Stimulated activated CD8-positive, alpha-beta memory T cell treated with anti-CD3 and anti-CD28 coated beads, Interleukin-15, amount 100 ng/mL, for 1 hour (primary cell): ENCODE data around the gene TP73.

ENCODE experiments used
- DNase-seq: peaks from one replicate; pipeline ENCODE4 v3.0.0-alpha.2; 2020; ENCODE audit warnings: low read depth

TP73 gene

DNA sequence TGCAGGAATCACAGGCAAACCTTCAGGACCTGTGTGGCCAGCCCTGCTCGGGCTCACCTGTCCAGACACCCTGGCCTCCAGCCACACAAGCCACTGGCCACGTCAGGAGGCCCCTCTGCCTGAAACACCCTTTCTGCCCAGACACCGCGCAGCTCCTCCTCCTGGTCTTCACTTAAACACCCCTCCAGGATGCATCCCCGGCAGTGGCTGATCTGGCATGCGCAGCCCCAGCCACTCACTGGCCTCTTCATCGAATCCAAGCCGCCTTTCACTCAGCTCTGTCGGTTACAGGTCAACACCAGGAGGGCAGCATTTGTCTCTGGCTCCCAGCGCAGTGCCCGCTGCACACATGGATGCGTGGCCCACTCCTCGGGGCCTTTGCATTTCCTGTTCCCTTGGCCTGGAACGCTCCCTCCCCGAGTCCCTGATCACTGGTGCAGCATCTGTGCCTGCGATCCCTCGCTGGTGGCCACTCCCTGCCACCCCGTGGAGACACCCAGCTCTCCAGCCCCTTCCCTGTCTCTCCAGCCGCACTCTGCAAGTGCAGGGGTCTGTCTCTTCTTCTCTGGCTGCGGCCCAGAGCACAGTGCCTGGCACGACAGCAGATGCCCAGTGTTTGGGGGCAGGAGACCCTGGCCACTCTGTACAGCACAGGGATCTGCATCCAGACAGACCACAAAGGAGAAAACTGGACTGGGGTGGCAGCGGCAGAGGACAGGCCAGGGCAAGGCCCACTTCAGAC is 18.1 kb upstream of the TP73 start:
- DNase-seq: no peak

DNA sequence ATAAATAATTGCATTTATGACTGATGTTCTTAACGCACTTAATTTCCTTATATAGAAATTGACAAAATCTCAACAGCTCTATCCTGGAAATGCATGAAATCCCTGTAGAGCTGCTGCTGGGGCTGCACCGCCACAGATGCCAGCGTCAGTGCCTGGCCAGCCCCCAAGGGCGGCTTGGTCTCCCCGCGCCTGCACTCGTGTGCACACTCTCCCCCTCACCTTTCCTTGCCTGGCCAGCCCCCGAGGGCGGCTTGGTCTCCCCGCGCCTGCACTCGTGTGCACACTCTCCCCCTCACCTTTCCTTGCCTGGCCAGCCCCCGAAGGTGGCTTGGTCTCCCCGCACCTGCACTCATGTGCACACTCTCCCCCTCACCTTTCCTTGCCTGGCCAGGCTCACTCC is 16.2 kb upstream of the TP73 start:
- no peak for DNase-seq

DNA sequence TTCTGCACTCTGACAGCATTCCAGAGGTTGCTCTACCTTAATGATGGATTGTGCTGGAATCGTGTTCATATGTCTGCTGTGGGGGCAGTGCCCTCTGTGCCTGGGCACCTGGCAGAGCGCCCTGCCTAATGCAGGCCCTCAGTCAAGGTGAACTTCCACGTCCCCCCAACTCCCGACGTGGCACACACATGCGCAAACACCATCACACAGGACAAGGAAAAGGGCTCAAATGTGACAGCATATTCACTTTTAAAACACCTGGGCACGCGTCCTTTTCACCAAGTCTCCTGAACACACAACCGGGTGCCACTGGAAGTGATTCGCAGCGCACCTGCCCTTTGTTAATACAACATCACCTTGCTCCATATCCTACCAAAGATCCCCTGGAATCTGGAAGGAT is 15.8 kb upstream of the TP73 start:
- no peak for DNase-seq

DNA sequence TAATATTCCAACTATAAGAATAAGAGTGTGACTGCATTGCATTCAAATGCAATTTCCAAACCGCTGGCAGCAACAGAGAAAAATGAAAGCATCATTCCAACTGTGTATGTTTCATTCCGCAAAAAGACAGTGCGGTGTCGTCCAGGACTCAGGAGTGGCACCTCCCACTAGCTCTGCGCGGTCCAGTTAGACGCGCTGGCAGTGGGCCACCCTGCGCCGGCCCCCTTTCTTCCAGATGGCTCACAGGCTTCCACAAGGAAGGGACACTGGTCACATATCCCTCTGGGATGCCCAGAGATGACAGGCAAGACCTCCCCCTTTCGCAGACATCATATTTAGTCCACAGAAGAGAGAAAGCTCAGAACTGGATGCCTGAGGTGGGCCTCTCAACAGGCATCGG is 14.3 kb upstream of the TP73 start:
- no peak for DNase-seq

DNA sequence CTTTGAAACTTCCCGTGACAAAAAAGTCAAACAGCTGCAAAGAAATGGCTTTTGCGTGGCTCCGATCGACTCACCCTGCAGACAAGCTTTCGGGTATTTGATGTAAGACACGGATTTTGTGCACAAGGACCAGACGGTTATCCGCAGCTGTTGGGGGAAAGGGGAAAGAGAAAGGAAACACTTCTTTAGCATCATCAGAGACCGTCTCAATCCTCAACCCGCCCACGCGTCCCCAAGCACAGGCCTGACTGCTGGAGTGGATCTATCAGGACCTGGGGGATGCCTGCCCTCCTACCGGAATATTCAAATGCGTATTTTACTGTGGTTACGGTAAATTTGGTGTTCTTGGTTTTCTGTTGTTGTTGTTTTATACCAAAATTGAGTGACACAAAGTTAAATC is 13.6 kb upstream of the TP73 start:
- no peak for DNase-seq

DNA sequence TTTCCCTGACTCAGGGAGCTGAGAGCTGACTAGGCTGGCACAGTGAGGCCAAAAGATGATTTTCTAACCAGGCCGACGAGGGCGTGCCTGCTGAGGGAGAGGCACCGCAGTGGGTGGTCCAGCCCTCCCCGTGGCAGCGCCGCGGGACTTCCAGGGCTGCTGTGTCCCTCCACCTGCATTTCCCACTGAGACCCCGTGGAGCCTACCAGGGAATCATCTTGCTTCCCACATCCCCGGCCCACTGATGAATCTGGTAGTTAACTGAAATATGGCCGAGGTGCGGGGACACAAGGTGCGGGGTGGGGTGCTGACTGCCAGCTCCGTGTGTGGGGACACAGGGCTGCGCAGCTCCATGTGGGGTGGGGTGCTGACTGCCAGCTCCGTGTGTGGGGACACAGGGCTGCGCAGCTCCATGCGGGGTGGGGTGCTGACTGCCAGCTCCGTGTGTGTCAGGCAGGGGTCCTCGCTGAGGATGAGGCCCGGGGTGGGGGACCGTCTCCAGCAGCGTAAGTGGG is 12.9 kb upstream of the TP73 start:
- DNase-seq: no peak

DNA sequence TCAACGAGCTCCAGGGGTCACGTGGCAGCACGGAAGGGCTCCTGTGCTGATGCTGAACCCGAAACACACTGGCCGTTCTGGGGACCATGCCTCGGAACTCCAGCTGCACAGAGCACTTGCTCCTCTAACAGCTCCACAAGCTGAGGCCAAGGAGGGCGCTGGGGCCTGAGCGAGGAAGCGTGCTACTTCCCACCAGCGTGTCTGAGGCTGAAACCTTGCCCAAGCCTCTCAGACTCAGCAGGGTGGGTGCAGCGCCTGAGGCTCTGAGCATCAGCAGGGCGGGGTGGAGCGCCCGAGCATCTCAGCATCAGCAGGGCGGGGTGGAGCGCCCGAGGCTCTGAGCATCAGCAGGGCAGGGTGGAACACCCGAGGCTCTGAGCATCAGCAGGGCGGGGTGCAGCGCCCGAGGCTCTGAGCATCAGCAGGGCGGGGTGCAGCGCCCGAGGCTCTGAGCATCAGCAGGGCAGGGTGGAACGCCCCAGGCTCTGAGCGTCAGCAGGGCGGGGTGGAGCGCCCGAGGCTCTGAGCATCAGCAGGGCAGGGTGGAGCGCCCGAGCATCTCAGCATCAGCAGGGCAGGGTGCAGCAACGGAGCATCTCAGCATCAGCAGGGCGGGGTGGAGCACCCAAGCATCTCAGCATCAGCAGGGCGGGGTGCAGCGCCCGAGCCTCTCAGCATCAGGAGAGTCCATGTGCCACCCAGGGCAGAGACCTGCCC is 12.0 kb upstream of the TP73 start:
- no peak for DNase-seq

DNA sequence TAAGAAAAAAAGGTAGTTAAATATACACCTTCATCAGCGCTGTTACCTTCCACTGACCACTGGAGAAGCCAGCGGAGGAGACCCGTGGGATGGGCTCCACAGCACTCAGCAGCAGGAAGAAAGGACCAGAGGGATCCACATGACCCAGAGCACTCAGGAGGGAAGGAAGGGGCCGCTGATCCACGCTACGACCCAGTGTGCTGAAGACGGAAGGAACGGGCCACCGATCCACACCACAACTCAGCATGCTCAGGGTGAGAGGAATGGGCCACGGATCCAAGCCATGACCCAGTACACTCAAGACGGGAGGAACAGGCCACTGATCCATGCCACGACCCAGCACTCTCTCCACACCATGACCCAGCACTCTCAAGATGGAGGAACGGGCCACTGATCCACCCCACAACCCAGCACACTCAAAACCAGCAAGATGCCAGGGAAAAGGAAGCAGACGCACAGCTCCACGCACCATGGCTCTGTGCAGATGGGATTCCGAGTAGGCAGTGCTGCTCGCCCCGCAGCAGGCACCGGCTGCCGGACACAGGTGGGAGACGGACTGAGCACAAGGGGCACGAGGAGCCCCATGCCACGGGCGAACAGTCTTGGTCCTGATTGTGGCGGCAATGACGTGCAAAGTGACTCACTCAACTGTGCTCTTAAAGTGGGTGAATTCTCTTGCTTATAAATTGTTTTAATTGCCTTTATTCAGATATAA is 11.1 kb upstream of the TP73 start:
- no peak for DNase-seq

DNA sequence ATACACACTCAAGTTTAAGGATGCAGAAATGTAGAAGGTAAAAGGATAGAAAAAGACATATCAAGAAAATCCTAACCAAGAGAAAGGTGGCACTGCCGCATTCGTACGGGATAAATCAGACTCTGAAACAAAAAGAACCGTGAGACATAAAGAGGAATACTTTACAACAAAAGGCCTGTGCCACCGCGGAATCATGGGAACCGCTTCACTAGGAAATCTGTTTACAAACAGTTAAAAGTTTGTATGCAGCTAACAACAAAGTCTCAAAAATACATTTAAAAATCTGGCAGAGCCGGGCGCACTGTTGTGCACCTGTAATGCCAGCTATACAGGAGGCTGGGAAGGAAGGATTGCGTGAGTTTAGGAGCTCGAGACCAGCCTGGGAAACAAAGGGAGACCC is 10.5 kb upstream of the TP73 start:
- DNase-seq: no peak

DNA sequence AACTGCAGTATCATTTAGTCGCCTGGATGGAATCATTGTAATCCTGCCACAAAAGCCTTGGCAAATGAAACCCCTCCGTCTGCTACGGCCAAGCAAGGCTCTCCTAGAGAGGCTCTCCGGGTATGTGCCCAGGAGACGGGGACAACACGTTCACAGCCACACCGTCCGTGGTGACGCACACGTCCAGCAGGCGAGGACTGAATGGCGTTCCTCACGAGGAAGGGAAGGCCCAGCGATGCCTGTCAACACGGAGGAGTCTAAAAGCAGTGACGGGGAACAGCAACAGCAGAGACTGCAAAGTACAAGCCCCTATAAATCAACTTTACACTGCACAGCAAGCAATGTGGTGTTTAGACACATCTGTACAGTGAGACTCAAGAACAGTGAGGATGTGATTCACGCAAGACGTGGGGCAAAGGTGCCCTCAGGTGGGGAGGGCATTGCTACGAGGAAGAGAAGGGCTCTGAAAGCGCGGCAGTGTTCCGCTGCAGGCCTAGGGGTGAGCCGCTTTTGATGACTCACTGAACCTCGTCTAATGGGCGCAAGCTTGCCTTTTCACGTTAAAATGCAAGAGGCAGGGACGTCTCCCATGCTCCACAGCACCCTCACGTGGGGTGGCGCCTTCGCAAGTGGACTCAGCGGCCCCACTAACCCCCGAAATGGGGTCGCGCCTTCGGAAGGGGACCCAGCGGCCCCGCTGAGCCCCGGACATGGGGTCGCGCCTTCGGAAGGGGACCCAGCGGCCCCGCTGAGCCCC is 9.2 kb upstream of the TP73 start:
- no peak for DNase-seq

DNA sequence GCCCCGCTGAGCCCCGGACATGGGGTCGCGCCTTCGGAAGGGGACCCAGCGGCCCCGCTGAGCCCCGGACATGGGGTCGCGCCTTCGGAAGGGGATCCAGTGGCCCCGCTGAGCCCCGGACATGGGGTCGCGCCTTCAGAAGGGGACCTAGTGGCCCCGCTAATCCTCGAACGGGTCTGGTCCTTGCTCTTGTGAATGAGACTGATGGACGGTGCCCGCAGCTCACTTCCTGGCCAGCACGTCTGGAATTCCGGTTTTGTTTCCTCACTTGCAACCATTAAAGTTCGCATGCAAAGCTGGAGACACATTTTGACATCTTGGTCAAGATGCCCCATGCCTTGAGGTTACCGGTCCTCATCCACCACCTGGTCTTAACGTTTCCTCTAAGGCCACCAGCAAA is 8.0 kb upstream of the TP73 start:
- DNase-seq: no peak

DNA sequence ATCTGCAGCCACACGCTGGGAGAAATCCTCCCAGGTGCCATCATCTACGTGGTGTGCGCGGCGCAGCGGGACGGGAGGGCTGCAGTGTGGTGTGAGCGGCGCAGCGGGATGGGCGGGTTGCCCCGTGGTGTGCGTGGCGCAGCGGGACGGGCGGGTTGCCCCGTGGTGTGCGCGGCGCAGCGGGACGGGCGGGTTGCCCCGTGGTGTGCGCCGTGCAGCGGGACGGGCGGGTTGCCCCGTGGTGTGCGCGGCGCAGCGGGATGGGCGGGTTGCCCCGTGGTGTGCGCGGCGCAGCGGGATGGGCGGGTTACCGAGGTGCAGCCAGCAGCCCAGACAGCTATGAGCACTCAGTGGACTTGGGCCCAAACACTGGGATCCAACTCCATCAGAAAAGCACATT is 7.1 kb upstream of the TP73 start:
- no peak for DNase-seq

DNA sequence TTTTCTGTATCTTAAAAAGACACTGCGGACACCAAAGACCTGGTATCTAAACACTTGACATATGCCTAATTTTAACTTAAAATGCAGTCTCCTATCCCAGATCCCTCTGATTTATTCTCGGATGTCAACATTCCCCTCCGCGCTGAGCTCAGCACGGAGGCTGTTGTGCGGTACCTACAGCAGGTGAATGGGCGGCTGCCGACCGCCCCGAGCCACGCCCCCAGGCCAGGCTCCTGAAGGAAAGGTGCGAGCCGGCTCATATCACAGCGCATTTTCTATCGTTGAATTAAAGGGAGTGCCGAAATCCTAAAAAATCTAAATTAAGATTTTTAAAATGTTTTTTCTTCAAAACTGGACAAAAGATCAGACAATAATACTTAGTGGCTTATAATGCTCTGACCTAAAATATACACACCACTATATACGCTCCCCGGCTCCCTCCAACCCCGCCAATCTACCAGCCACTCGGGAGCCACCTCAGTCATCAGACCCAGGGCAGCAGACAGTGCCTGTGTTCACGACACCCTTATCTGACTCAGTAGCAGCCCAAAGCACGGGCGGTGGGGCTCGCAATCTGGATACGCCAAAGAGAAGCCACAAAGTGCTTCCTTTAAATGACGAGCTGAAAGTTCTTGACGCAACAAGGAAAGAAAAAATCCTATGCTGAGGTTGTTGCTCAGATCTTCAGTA is 6.5 kb upstream of the TP73 start:
- DNase-seq: no peak

DNA sequence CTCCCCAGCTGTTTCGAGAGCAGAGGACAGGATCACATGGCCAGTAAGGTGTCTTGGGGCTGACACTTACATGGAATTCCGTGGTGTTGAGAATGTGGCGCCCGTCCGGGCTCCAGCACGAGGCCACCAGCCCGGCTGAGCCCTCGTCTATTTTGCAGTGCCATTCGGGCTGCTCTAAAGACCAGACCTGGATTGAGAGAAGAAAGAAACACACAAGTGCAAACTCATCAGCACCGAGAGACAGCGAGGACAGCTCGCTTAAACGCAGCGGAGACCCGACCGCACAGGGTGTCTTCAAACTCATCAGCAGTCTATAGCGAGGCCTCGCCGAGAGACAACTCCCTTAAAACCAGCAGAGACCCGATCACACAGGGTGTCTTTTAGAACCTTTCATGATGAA is 5.7 kb upstream of the TP73 start:
- DNase-seq: no peak

DNA sequence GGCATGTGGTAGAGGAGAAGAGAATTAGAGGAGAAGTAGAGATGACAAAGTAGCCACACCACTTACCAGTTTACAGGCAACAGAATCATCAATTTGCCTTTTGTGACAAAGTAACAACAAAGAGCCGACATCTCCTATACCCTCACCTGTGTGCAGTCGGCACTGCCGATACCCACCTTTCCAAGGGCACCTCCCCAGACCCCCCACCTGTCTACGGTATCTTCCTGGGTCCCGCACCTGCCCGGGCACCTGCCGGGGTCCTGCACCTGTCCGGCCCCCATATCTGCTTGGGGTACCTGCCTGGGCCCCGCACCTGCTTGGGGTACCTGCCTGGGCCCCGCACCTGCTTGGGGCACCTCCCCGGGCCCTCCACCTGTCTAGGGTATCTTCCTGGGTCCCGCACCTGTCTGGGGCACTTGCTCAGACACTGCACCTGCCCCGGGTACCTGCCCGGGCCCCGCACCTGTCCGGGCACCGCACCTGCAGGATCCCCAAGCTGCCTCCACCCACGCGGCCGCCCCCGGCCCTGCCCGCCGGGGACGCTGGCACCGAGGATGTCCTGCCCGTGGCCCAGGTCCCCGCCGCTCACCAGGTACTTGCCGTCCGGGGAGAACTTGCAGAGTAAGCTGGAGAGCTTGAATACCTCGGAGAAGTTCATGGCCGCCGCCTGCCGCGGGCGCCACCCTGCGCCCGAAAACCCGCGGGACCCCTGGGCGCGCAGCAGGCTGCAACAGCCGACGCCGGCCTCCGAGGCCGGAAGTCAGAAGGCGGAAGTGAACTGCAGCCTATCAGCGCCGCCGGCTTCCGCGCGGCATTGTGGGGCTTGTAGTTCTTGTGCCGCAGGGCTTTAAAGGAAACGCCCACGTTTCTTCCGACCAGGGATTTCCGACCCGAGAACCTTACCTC is 2.7 kb upstream of the TP73 start, which contains the start of gene WRAP73:
TSS of gene WRAP73 (minus strand) at position 762 of the 906 bp plus-strand sequence. CDS start at position 658, 104 bp downstream.
- DNase-seq: peak; percentile 66

DNA sequence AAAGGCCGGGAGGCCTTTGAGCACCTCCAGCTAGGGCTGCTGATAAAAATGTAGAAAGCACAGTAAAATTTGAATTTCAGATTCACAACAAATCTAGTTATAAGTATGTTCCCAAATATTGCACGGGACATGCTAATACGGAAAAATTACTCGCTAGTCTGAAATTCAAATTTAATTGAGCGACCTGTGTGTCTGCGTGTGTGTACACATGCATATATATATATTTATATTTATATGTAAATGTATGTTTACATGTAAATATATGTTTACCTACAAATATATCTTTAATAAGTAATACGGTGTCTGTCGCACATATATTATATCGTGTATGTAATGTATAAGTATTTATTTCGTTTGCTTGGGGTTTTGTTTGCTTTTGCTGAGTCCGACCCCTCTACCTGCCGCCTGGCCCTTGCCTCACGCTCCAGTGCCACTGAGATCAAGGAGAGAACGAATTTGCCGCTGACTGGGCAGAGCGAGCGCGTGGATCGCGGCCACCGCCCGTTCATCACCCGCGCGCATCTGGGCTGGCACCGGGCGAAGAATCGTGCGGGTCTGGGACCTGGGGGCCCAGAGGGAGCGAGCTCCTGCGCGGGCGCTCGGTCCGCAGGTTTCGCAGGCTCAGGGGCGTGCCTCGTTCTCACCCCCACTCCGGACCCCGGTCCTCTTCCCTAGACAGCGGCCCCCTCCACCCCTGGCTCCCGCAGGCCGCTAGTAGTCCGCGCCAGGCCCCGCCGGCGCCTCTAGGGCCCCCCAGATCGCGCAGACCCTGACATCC is 1.9 kb upstream of the TP73 start:
- DNase-seq: no peak

DNA sequence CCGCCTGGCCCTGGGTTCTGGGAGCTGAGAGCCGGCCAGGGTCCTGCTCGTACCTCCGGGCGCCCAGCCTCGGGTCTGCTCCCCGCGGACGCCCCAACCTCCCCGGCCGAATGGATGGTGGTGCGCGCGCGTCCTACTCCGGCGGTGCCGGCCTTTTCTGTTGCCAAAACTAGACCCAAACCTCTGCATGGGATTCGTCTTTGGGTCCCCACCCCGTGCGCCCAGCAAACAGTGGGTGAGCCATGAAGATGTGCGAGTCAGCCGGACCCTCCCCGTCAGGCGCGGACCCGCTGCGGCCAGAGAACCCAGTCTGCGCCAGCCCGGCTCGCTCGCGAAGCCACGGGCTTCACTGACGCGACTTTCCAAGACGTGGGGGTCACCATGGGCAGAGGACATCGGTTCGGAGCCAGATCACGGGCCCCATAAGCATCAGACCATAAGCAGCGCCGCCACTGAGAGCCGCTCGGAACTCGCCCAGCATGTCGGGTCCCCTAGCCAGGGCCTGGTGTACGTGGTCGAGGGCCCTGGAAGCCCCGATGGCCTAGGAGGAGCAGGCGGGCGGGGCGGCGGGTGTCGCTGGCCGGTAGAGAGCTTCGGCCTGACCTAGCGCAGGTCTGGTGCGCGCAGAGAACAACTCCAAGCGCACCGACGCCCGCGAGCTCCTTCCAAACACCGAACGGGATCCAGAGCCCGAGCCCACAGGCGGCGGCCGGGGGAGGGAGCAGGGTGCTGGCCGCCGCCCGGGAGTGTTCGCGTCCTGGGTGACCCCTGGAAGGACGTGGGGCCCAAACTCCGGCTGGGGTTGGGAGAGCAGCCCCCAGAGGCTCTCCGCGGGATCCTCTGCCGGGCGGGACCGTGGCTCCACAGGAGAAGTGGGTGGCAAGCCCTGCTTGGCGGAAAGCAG is 1.0 kb upstream of the TP73 start:
- DNase-seq: no peak

DNA sequence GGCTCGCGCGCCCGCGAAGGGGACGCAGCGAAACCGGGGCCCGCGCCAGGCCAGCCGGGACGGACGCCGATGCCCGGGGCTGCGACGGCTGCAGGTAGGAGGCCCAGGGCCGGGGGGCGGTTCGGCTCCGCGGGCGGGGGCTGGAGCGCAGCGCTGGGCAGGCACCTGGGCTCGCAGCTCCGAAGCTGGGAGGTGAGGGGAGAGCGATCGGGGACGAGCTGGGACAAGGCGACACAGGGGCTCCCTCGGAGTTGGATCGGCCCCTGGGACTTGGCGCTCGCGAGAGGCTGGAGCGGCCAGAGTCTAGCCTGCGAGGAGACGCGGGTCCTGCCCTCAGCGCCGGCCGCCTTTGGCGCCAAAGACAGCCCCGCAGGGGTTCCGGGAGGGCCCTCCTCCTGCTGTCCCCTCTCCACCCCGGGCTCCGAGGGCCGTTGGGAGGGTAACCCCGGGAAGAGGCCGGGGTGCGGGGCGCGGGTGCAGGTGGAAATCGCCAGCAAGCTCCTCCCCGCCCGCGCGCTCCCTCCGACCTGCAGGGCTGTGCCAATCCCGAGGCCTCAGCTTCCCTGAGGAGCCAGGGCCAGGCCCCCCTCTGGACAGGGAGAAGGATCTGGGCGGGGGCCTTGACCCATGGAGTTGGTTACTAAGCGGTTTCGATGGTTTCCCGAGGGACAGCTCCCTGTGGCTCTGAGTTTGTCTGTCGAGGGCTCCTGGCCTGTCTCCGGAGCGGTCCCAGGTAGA is 401 bp downstream of the TP73 start:
- no peak for DNase-seq
